T-helper 9 cell (primary cell): ENCODE measurements around the gene SKI.

Experiments used
- DNase-seq: peaks from one replicate; pipeline ENCODE4 v3.0.0-alpha.2; 2020

The SKI gene

DNA sequence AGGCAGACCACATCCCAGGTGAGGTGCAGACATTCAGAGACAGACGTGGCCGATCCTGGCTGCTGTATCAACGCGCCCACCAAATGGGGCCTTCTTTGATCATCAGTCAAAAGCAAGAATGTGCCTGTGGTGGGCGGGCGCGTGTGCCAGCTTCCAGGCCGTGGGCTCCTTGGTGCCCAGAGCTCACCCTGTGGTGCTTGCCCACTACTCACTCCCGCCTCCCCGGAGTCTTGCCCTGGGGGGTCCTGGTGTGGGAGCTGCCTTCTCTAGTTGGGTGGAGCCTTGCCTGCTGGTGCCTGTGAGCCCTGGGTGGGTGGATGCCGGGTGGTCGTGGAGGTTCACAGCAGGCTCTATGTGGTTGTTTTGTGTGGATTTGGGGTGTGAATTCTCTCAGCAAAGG is 70.6 kb downstream of the SKI start:
- no peak for DNase-seq

DNA sequence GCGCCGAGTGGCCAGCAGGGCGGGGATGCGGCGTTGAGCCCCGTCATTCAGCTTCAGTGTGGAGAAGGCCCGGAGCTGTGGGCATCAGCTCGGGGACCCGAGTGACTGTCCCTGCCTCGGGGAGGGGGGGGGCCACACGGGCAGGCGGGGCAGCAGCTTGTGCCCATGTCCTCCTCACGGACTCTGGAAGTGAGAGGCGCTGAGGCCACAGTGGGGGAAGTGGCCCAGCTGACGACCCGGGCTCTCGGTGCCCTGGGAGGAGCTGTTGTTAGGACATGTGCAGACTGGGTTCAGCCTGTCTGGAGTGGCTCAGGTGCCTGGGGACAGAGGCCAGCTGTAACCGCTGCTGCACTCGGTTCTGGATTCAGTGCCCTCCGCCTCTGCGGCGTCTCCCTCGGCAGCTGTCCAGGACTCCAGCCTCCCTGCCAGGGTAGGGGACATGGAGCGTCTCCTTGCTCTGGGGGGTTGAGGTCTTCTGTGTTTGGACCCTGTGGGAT is 71.1 kb downstream of the SKI start:
- no peak for DNase-seq

DNA sequence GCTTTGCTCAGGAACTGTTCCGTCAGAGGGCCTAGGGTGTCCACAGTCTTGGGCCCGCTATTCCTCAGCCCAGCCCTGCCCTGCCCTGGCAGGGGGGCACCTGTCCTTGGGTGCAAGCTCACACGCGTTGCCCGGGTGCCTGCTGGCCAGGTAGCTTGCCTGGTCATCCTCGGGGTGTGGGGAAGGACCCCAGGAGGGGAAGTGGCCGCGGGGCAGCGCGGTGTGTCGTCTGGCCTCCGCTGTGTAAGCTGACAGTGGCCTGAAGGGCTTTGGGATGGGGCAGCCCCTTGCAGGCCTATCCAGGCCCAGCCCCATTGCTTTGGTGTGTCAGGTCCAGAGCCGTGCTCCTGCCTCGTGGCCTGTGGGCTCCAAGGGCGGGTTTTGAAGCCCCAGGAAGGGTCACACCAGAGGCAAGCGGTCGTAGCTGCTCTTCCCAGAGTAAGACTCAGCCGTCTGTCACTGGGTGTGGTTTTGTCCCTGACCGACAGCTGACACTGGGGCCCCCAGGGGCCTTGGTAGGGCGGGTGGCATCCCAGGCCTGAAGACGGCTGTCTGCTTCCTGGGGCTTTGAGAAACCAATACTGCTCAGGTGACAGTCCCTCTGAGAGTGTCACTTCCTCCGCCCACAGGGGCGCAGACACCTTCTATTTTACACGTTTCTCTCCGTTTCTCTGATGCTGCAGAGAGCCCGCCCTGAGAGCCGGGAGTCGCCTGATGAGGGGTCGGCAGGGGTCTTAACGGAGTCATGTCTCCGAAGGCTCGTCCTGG is 72.1 kb downstream of the SKI start:
- DNase-seq: peak; percentile 66

DNA sequence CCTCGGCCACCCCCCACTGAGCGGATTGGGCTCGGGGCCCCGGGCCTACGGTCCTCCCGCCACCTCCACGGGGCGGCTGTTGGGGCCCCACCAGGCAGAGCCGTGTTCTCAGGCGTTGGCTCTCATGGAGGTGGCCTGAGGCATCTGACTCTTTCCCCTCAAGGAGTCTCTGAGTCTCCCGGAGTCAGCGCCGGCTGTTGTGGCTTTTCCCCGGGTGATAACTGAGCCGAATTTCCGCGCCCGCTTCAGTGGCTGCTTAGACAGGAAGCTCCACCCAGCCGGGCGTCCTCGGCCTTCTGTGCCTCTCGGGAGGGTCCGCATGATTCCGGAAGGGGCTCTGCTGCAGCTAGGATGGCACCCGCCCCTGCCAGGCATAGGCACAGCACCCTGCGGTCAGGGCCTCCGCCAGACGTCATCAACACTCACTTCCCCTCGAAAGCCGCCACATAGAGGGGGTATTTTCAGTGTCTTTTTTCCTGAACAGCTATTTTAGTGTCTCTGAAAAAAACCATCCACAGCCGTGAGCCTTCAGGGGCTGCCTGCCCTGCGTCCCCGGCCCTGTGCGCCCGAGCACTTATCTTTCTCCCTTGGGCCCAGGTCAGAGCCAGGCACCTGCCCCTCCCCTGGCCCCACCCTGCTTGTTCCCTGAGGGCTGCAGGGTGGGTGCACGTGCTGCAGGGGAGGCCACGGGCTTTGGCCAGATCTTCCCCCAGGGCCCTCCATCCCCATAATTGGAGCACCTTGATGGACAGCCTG is 72.9 kb downstream of the SKI start:
- DNase-seq: peak; percentile 91

DNA sequence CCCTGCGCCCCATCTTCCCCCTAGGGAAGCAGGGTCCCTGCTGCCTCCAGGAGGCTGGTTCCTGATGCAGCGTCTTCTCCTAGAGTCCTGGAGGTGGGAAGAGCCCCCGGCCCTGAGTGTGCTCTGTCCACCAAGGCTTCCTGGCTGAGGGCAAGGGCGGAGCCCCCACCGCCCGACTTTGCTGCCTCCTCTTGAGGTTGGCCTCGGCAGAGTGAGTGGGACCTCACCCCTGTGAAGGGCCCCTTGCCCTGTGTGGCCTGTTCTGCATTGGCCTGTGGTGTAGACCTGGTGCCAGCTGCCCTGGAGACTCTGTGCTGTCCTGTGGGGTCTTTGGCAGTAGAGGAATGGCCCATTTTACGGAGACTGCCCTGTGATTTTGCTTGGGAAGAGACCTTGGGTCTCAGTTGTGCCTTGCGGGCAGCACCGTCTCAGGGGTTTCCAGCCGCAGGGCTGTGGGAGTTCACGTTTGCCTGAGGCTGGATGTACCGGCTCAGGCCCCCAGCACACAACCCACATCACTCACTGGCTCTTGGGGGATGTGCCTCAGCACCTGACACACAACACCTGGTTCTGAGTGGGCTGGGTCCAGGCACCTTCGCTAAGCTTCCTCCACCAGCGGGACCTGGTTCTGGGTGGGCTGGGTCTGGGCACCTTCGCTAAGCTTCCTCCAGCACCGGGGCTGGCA is 73.6 kb downstream of the SKI start:
- DNase-seq: no peak

DNA sequence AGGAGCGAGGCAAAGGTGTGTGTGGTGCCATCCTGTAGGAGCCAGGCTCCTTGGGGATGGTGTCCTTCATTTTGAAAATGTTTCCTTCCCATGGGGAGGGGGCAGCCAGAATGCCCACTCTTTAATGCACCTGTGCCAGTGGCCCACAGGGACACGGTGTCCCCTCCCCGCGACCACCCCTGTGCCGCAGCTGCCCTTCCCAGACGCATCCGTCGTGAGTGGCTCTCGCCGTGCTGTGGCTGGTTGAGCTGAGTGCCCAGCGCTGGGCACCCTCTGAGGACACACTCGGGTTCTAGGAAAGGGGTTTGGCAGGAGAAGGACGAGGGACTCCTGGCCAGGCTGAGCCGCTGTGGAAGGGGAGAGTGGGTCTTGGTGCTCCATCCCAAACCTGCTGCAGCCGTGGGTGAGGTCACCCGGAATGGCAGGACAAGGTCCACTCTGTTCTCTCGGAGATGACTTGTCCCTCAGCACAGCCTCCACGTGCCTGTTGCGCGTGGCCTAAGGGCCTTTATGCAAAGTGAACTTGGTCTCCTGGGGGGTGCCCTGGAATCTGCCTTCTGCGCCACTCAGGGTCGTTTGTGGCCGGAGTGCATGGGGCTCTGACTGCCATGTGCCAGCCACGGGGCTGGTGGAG is 74.3 kb downstream of the SKI start:
- DNase-seq: no peak

DNA sequence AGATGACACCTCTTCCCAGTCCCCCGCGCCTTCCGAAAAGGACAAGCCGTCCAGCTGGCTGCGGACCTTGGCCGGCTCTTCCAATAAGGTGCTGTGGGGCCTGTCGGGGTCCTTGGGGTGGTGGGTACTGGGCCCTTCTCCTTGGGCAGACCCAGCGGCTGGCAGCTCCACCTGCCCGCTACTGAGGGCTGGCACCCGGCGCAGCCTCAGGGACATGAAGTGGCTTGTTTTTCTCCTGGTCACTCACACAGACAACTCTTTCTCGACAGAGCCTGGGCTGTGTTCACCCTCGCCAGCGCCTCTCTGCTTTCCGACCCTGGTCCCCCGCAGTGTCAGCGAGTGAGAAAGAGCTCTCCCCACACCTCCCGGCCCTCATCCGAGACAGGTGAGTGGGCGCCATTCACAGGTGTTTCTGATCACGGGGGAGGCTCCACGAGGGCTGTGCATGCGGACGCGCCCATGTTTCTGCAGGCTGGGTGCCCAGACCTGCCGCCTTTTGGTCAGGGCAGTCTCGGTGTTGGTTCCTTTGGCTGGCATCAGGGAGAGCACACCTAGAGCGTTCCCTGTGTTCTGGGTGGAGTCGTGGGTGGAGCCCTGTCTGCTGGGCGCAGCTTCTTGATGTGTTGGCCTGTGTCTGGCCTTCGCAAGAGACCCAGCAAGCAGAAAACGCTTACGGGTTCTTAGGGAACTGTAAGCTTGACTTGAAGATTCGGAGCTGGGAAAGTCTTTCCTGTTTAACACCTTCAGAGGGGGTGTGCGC is 75.1 kb downstream of the SKI start:
- no peak for DNase-seq

DNA sequence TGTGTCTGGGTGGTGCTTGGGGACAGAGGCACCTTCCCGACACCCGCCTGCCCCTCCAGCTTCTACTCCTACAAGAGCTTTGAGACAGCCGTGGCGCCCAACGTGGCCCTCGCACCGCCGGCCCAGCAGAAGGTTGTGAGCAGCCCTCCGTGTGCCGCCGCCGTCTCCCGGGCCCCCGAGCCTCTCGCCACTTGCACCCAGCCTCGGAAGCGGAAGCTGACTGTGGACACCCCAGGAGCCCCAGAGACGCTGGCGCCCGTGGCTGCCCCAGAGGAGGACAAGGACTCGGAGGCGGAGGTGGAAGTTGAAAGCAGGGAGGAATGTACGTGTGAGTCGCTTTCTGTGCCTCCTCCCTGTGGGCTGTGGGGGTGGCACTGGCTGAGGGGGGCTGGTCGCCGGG is 75.7 kb downstream of the SKI start:
- no peak for DNase-seq

DNA sequence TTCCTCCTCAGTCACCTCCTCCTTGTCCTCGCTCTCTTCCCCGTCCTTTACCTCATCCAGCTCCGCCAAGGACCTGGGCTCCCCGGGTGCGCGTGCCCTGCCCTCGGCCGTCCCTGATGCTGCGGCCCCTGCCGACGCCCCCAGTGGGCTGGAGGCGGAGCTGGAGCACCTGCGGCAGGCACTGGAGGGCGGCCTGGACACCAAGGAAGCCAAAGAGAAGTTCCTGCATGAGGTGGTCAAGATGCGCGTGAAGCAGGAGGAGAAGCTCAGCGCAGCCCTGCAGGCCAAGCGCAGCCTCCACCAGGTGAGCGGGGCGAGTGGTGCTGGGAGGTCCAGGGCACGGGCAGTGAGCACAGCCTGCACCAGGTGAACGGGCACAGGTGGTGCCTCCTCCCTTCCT is 76.2 kb downstream of the SKI start:
- DNase-seq: no peak

DNA sequence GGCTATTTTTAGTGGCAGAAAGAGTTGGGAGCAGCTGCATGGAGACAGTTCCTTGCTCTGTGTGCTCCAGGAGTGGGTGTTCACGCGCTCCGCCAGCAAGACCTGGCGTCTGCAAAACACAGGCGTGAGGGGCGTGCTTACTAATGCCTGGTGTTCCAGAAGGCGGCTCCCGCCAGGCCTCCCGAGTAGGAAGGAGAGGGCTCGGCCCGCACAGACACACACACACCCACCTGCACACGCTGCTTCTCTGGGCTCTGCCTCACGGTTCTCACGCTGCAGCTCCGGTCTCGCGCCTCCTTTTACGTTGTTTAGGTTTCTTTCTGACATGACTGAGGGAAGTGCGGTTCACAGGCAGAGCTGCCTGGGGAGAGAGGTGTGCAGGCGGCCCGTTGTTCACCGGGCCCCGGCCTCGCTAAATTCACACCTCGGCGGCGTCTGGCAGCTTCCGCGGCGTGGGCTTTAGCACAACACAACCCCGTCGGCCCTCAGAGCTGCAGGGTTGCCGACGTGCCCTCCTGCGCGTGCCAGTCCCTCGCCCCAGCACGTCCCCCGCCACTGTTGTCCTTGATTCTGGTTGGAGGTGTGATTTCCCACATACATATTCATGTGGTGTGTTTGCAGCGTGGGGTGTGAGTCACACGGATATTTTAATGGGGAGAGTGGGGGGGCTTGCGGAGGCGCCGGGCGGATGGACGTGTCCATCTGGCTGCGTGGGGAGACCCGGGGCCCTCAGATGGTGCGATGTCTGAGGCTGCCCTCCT is 77.0 kb downstream of the SKI start:
- DNase-seq: no peak

DNA sequence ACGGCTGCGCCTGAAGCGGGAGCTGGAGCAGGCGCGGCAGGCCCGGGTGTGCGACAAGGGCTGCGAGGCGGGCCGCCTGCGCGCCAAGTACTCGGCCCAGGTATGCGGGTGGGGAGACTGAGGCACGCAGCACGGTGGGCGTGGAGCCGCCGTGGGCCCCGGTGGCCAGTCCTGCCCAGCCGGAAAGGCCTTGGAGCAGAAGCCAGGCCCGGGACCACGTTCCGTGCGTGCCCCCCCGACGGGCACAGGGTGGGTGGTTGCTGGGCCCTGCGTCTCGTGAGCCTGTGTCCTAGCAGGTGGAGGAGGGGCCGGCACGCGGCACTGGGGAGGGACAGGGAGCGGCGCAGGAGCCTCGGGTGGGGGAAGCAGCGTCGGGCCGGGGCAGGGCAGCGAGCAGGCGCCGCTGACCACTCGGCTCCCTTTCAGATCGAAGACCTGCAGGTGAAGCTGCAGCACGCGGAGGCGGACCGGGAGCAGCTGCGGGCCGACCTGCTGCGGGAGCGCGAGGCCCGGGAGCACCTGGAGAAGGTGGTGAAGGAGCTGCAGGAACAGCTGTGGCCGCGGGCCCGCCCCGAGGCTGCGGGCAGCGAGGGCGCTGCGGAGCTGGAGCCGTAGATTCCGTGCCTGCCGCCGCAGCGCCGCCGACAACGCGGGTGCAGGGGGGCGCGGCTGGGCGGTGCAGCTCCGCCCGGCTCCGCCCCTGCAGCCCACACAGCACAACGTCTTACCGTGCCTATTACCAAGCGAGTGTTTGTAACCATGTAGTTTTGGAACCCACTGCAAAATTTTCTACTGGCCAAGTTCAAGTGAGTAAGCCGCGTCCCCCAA is 78.2 kb downstream of the SKI start:
- DNase-seq: no peak

DNA sequence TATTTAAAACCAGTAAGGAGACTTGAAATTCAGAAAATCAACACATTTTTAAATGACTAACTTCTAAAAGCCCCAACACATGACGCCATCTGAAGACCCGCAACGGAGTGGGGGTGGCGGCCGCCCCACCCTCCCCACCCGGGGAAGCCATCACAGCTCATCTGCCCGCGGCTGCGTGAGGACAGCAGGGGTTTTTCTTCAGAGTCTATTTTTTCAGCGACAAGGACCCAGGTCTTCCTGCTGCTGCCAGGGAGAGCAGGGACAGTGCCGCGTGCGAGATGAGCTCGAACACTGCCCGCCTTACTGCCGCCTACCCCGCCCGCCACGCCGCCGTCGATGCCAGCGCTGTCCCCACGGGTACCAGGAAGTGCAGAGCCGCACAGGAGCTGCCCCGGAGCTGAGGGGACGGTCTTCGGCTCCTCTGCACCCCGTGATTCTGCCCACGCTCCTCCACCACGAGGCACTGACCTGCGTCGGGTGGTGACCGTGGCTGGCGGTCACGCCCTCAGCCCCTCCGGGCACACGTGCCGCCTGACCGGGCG is 79.0 kb downstream of the SKI start:
- DNase-seq: no peak

DNA sequence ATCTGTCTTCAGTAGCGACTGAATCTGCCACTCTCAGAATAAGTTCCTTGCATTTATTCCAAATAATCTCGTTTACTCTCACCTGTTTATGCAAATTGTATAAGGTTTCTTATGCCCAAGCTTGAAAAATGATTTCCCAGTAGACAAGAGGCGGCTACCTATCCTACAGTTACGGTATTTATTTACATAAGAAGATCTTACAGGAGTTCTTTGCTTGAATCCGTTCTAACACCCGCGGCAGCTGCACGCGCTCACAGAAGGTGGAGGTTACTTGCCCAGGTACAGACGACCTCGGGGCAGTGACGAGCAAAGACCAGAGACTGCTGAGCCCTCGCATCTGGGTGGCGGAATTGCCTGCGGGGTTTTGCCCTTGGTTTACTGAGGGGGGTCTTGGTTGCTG is 79.9 kb downstream of the SKI start:
- no peak for DNase-seq

DNA sequence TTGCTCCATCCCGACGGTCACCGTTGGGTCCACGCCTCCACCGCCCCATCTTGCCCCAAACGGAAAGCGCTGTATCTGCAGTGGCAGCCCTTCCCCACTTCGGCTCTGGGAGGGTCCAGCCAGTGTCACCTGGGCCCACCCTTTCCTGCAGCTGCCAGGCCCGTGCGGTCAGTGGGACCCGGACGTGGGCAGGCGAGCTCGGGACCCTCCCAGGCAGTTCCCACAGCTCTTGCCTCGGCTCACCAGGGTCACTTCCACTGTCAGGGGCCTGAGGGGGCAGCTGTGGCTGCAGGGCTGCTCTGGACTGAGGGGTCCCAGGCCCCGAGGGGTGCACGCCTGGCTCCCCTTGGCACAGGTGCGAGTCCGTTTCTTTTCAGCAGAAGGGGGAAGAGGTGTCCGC is 80.7 kb downstream of the SKI start:
- no peak for DNase-seq

DNA sequence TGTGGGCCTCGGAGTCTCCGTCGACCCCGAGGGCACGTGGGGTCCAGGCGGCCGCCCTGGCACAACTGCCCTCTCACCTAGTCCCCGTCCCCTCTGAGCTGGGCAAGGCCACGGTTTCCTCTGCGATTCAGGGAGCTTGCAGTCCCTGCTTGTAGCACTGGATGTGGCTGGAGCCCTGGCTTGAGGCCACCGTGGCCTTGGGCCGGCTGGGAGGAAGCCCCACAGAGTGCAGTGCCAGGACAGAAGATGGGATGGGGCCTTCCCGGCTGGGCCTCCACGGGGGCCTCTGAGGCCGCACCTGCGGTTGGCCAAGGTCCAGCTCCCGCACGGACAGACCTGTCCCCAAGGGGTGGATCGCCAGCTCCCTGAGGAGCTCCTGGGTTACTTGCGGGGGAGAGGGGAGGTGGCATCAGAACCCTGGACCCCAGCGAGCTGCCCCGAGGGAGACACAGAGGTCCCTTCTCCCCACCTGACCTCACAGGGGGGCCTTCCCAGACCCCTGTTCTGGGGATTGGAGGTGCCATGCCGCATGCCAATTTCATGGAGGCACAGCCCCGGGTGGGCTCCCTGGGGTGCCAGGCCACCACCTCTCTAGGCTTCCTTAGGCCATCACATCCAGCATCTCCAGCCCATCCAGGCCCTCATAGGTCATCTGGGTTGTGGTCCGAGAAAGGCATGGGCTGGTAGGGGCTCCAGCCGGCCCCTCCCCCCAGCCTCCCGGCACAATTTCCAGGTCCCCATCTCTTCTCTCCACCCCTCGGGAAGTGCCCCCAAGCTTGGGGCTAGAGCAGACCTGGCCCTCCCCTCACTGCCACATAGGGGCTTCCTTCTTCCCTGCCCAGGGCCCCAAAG is 82.4 kb downstream of the SKI start:
- DNase-seq: no peak

DNA sequence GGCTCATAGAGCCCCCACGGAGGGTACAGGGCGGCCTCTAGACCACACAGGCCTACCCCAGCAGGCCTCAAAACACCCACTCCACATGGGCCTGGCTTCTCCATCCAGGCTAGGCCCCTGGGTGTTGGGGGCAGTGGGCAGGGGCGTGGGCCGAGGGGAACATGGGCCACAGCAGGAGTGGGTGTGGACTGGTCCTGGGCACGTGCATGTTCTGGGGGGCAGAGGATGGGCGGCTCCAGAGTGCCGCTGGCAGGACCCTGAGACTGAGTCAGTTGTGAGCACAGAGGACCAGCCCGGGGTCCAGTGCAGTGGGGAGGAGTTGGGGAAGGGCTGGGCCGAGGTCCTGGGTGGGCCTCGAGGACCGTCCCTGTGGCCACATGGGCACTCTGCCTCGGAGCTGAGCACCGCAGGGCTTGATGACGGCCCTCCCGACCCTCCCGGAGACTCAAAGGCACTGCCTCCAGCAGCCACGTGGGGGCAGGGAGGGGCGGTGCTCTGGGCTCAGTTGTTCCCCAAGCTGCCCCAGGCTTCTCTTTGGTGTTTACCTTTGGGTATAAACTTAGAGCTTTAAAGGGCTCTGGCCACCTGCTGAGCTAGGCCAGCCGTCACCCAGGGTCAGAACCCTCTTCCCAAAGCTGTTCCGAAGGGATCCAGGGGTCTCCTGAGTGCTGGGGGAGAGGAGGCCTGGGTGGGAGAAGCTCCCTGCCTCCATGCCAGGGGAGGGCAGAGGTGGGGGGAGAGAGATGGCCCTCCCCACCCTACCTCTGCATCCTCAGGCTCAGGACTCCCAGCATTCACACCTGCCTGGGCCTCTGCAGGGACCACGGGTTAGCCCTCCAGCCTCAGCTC is 83.3 kb downstream of the SKI start:
- peak; percentile 52 for DNase-seq

DNA sequence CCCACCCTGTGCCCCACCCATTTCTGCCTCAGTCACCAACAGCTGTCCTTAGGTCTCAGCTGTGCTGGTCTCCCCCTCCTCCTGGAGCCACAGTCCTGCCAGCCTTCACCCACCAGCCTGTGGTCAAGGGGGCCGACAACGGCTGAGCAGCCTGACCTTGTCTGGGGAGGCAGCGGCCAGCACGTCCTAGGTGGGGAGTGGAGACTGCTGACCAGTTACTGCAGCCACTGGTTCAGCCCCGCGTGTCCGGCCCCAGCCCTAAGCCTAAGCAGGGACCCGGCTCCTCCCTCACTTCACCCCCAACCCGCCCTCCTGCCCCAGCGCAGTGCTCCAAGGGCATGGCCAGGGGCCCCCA is 84.0 kb downstream of the SKI start:
- DNase-seq: no peak

DNA sequence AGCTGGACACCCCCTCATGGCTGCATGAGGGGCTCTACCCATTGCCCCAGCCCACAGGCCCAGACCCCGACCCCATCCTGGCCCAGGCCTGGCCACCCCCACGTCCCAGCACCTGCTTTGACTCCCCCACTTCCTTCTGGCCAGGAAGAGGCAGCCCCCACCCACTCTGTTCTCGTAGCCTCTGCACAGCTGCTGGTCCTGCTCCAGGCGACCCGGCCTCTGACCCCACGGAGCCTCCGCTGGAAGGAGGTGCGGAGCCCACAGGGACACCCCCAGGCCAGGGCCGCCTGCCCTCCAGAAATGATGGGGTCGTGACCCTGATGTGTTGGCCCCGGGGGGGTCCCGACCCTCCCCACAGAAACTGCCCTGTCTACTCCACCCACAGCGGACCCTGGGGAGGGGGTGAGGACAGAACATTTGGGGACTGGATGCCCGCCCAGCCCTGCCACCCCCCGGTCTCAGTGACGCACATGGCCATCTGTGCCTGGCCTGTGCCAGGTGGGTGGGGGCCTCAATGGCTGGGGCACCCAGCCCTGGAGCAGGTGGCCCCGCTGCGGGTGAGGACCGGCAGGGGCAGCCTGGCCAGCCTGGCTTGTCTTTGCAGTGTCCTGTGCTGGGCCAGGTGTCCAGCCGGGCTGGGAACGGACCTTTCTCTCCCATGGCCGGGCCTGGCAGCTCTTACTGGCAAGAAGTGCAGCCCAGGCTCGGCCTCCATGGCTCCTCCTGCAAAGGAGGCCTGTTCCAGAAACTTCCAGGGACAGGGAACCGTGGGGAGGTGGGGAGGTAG is 84.6 kb downstream of the SKI start:
- DNase-seq: no peak
